GM18511 (cell line): ENCODE measurements around the gene PLXNA1.

Source experiments
- ATAC-seq: cut with Tn5 transposase; IDR thresholded peaks from one replicate; pipeline ENCODE4 v1.9.1; 2021; ENCODE audit warnings: mild to moderate bottlenecking, moderate library complexity; ENCODE audit not compliant: unreplicated experiment

Gene PLXNA1

DNA sequence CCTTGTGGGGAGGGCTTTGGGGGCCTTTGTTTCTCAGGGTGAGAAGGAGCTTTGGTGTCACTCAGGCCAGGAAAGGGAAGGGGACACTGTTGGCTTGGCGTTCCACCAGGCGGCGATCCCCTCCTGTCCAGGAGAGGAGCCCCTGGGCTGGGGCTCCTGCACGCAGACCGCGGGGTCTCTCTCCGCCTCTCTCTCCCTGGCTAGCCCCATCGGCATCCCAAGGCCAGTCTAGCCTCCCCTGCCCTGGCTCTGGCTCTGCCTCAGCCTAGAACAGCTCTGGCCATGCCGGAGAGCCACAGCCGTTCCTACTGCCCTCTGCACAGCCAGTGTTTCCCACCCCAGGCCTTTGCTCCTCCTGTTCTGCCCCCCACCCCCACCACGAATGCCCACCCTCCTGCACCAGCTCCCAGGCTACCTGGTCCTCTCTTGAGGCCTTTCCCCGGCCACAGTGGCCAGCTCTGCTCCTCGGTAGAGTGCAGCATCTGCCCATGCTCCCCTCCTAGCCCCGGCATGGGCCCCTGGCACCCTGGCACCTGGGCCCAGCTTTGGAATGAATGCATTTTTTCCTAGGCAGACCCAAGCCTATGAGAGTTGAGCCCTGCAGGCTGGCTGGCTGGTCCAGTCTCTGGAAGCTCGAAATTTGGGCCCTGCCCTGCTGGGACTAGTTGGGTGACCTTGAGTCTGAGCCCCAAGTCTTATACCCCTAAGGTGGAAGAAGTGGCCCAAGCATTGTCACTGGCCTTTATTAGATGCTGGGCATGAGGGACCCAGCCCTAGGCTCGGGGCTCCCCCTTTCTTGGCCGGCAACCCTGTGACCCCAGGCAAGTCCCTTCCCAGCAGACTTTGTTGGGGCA lies 2.4 kb downstream of the PLXNA1 start:
- ATAC-seq: no peak

DNA sequence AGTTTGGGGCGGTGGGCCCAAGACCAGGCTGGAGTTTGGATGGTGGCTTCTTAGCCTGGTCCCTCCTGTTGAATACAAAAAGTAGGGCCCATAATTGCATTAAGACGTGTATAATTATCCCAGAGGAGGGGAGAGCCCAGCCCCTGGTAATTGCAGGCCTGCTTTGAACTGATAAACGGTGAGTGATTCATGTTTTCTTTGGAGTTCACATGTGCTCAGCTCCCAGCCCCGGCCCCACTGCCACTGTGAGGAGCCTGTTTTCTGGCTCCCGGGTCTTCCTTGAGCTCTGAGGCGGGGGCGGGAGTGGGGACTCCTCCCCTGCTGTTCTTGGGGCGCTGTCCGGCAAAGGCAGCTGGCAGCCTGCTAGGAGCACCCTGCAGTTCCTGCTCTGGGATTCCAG lies 3.1 kb downstream of the PLXNA1 start:
- no peak for ATAC-seq

DNA sequence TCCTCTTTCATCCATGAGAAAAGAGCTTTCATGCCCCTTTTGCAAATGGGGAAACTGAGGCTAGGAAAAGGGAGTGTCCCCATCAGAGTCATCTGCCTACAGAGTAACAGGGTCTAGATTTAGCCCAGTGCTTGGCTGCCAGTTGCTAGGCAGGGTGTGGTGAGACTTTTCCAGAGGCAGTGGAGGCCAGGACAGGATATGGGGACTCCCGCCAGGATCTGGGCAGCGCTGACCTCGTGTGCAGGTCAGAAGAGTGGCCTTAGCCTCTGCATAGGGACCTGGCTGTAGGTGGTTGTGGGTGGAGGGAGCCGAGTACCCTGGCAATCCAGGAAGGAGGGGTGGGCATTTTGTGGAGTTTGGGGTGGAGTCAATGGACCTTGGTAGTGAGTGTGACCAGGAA lies 4.2 kb downstream of the PLXNA1 start:
- ATAC-seq: no peak

DNA sequence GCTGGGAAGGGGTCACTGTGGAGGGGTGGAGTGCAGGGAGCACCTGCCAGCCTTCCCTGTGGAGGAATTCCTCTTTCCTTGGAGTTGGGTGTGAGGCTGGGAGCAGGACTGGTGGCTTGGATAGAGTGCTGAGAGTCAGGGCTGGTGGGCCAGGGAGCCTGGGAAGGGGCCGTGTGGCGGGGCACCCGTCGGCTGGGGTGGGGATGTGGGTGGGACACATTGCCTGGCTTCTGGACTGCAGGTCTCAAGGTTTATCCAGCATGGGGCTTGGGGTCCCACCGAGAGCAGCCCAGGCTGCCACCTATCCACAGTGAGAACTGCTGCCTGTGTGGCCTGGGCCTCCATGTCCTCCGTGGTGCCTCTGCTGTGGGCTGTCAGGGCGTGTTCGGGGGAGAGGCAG lies 4.7 kb downstream of the PLXNA1 start:
- ATAC-seq: no peak

DNA sequence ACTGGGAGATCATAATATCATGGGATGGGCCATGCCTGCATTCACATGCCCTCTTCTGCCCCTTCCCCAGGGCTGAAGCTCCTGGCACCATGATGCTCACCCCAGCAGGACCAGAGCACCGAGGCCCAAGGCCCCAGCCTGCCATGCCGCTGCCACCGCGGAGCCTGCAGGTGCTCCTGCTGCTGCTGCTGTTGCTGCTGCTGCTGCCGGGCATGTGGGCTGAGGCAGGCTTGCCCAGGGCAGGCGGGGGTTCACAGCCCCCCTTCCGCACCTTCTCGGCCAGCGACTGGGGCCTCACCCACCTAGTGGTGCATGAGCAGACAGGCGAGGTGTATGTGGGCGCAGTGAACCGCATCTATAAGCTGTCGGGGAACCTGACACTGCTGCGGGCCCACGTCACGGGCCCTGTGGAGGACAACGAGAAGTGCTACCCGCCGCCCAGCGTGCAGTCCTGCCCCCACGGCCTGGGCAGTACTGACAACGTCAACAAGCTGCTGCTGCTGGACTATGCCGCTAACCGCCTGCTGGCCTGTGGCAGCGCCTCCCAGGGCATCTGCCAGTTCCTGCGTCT lies 5.6 kb downstream of the PLXNA1 start:
- ATAC-seq: no peak

DNA sequence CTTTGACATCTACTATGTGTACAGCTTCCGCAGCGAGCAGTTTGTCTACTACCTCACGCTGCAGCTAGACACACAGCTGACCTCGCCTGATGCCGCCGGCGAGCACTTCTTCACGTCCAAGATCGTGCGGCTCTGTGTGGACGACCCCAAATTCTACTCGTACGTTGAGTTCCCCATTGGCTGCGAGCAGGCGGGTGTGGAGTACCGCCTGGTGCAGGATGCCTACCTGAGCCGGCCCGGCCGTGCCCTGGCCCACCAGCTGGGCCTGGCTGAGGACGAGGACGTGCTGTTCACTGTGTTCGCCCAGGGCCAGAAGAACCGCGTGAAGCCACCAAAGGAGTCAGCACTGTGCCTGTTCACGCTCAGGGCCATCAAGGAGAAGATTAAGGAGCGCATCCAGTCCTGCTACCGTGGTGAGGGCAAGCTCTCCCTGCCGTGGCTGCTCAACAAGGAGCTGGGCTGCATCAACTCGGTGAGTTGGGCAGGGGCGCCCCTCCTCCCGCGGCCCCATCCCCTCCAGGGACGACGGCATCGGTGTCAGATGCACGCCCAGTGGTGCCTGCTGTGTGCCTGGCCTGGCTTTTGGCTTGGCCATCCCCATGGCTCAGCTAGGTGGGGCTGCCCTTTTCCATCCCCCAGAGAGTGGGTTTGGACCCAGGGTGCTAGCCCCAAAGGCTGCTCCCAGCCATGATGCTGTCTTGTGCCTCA lies 6.6 kb downstream of the PLXNA1 start:
- no peak for ATAC-seq

DNA sequence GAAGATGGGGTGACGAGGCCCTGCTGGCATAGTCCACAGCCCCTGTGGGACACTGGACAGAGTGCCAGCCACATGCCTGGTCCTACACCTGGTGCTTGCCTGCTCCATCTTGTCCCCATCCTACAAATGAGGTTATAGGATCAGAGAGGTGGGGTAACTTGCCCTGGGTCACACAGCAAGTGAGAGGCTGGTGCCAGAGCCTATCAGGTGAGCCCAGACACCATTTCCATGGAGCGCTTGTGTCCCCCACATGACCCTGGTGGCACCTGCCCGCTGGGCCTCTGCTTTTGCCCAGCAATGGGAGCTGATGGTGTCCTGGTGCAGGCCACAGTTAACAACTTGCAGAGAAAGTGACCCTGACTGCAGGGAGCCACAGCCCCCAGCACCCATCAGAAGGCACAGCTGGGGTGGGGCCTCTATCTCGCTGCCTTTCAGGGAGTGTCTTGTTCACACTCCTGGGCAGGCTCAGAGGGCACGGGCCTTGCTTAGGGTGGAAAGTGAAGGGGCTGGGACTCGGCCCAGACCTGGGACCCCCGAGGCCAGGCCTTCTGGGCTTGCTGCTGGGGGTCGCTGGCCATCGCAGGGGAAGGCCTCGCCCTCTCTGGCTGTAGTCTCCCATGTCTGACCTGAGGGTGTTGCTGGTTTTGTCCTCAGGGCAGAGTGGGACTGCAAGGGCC lies 7.2 kb downstream of the PLXNA1 start:
- ATAC-seq: no peak

DNA sequence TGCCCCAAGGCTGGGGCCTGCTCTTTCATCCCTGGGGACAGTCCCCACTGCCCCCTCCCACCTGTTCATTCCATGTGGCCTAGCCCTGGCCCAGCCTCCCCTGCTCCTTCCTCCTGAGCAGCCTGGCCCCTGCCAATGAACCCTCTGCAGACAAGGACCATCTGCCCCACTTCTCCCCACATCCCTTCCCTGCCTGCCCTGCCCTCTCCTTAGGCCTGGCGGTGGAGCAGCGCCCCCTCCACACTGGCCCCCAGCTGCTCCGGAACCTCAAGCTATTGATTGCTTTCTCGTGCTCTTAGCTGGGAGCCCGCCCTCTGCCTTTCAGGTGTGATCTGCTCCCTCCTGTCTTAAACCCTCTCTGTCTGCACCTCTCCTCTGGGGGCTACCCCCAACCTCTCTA lies 8.0 kb downstream of the PLXNA1 start:
- ATAC-seq: no peak

DNA sequence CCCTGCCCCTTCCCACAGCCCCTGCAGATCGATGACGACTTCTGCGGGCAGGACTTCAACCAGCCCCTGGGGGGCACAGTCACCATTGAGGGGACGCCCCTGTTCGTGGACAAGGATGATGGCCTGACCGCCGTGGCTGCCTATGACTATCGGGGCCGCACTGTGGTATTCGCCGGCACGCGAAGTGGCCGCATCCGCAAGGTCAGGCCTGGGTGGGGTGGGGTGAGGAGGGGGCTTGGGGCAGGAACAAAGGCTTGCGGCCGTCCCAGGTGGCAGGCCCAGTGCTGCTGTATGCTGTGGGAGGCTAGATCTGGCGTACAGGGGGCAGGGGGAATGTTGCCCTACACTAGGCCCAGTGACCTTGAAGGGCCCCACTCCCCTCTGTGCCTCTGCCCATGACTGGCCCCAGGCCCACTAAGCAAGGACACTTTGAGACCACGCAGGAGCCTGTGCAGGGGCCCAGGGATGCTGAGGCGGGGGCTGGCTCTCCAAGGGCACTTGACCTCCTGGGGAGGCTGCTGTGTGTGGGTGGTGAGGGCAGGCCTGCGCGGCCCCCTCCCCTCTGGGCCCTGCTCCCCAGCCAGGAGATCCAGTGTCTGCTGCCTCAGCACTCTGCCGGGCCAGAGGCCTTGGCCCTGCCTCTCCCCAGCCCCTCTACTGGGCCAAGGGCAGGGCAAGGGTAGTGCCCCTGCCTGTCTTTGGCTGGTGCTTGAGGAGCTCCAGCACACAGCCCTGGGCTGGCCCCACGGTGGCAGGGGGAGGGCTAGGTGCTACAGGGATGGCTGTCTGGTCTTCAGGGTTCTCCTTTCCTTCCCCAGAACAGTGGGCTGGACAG lies 8.7 kb downstream of the PLXNA1 start:
- ATAC-seq: no peak

DNA sequence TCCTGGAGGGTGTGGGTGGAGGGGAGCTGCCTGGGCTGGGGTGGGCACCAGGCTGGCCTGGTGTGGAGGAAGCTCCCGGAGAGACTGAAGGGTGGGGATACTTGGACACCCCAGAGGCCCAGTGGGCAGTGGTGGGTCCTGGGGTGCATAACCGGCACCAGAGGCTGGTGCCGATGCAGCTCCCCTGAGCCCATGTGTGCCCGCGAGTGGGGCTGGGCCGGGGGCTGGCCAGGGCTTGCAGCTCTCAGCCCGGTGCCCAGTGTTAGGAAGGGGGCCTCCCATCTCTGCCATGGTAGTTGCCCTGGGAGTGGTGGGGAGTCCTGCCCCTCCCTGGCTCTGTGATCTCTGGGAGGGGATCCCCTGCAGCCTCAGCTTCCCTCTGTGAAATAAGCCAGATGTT lies 9.3 kb downstream of the PLXNA1 start:
- no peak for ATAC-seq

DNA sequence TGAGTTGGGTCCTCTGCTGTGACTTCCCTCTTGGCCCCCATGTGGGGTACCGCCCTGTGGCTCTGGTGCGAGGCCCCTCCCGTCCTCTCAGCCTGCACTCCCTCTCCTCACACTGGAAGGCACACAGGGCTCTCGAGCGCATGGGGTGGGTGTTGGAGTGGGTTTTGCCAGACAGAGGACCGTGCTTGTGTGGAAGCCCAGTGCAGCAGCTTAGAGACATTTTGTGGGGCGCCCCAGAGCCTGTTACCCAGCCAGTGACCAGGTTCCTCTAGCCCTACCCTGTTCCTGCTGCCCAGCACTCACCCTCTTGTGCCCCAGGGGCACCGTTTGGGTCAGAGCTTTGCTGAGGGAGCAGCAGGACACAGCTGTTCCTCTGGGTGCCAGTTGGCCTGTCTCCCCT lies 9.9 kb downstream of the PLXNA1 start:
- no peak for ATAC-seq

DNA sequence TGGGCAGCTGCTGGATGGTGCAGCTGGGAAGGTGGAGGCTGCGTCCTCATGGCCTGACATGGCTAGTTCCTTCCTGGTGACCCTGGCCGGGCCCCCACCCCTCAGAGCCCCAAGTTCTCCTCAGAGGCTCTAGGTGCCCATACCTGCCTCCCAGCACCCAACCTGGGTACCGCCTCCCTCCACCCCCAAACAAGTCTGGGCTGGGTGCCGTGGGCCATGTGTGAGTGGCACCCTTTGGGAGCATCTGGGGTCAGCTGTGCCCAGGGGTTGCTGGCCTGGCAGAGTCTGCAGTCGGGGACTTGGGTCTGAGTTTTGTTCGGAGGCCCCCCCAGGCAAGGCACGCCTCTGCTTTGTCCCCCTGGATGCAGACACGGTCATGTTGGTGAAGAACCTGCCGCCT lies 10.5 kb downstream of the PLXNA1 start:
- ATAC-seq: no peak

DNA sequence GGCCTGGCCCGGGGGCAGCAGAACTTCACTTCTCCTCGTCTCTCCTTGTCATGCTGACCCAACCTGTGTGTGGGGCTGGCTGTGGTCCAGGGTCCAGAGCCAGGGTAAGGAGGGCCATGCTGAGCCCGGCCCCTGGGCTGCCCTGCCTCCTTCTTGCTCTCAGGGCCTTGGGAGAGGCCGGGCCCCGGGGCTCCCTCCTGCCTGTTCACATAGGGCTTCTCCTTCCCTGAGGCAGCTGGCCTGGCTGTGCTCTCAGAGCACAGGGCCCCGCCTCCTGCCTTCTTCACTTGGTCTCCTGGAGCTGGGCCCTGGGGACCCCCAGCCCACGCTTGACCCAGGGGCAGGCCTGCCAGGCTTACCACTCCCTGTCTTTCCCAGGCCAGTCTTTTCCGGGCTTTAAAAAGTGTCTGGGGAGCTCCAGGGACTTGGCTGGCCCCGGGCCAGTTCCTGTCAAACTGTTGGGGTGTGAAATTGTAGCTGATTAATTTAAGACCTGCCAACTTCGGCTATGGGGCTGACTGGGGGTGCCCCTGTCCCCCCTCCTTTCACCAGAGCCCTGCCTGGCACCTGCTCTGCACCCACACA lies 11.8 kb downstream of the PLXNA1 start:
- no peak for ATAC-seq

DNA sequence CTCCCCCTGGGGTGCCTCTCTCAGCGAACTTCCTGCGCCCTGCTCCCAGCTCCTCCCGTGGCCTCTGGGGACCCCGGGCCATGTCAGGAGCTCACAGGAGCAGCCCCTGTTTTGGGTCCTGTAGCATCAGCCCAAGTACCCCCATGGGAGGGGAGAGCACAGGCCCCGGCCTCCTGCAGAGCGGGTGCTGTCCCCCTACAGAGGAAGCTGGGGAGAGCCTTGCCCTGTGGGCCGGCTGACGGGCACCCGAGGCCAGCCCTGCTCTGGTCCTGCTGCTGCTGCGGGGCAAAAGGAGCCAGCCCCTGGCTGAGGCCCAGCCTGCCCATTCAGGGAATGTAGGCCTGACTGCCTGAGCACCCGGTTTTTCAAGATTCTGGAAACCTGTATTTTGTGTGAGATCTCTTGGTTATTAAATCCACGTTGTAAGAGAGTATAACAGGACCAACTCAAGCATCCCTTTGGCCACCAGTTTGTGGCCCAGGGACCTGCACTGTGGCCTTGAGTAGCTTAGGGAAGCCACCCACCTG lies 12.4 kb downstream of the PLXNA1 start:
- no peak for ATAC-seq

DNA sequence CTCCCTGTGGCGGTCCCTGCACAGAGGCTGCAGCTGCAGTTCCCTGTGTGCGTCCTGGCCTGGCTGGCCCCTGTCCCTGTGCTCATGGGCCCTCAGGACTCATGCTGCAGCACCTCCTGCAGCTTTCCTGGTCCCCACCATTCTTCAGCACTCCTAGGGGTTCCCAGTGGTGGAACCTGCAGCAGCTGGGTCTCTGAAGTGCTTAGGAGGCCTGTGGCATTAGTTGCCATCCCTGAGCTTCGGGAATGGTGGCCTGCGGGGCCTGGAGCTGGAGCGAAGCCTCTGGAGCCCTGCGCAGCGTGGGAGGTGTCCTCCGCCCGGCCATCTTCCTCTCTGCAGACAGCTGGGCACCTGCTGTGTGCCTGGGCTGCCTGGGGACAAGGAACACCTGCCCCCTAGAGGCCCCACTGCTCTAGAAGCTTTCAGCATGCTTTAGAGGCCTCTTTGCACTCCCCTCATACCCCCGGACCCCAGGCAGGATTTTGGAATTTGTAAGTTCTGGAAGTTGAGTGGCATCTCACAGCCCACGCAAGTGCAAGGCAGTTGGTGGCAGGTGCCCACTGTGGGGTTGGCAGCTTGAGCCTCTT lies 13.1 kb downstream of the PLXNA1 start:
- no peak for ATAC-seq

DNA sequence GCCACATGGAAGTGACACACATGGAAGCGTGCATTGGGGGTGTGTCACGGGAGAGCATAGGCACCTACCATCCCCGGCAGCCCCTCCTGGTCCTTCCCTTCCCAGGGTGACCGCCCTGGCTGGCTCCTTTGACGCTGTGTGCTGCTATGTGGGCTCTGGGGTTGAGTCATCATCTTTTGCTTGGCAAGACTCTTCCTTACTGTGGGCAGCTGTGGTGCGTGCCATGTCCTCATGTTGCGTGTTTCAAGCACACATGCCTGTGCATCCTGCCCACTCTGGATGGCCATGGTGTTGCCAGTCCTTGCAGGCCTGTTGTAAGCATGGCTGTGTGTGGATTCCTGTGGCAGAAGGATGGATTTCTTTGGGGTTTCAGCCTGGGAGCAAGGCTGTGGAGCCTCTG lies 14.0 kb downstream of the PLXNA1 start:
- ATAC-seq: no peak

DNA sequence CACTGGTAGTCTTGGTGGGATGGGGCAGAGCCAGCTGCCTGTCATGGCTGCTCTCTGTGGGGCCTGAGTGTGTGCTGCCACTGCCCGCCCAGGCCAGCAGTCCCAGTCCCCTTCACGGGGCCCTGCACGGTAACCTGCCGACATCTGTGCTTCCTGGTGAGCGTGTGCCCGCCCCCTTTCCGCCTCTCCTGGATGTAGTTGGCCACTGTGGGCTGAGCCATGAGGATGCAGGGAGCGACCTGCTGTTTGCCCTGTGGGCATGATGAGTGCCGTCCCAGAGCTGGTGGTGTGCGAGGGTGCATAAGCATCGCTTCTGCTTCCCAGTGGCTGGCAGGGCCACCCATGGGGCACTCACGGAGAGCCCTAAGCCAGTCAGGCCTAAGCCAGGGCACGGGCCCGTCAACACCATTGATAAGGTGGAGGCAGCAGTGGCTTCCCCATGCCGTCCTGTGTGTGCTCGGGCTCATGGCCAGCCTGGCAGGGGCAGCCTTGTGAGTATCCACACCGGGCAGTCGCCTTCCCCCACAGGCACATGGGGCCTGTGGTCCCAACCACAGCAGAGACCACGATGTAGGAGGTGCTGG lies 14.6 kb downstream of the PLXNA1 start:
- ATAC-seq: no peak

DNA sequence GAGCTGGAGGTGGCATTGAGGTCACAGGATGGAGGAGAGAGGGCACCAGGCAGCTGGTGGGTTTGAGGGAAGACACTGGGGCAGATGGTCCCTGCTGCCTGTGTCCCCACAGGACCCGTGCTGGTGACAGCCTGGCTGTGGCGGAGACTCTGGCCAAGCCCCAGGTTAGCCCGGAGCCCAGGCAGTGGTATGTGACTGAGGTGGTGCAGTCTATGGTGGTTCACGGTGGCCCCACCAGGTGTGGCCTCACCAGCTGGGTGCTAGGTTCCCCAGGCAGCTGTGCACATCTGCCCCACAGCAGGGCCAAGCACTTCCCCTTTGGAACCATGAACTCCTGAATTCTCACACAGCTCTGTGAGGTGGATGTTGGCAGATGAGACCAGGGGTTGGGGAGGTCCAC lies 15.4 kb downstream of the PLXNA1 start:
- ATAC-seq: no peak

DNA sequence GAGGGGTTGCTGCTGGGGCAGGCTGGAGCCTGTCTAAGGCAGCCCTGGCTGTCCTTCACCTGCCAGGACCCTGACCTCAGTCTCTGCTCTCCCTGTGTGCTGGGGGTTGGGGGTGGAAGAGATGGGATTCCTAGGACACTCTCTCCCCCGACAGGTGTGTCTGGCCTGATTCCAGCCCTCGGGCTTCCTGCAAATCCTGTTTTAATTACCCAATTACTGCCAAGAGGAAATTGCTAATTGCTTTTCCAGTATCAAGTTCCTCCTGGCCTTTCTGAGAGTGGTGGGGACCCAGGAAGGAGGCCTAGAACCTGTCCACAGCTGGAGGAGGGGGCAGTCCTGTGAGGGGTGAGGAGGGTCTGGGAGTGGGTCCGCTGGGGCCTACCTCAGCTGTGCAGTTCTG lies 15.8 kb downstream of the PLXNA1 start:
- no peak for ATAC-seq
